Smooth muscle cell (in vitro differentiated cells): Measurements from ENCODE around the gene HIF3A. TPM values are rescaled to one million over a fixed set of nuclear protein-coding genes. Genes with fewer than 3 reads are reported as not detected.

Experiments
- DNase-seq: peaks from one replicate; lab custom pipeline; 2025; ENCODE audit not compliant: unreplicated experiment; lab: John Stamatoyannopoulos, UW
- H2AFZ ChIP-seq: fragments of 200-600 bp; sonication (generic); 2 replicates; pipeline ENCODE4 v1.6.0; 2016; ENCODE audit warnings: antibody characterized with exemption, low read depth, mild to moderate bottlenecking
- H3F3A ChIP-seq: fragments of 200-600 bp; sonication (generic); 2 replicates; pipeline ENCODE4 v1.6.0; 2017; ENCODE audit warnings: antibody characterized with exemption, low read depth
- H3K27ac ChIP-seq: fragments of 200-600 bp; sonication (generic); 2 replicates; pipeline ENCODE4 v1.5.1; 2016; ENCODE audit warnings: low read depth, mild to moderate bottlenecking
- H3K27me3 ChIP-seq: fragments of 200-600 bp; sonication (generic); 2 replicates; pipeline ENCODE4 v1.6.1; 2016; ENCODE audit warnings: low read depth, mild to moderate bottlenecking
- H3K36me3 ChIP-seq: fragments of 200-600 bp; sonication (generic); 2 replicates; pipeline ENCODE4 v1.5.1; 2016; ENCODE audit warnings: low read depth
- H3K4me1 ChIP-seq: fragments of 200-600 bp; sonication (generic); 2 replicates; pipeline ENCODE4 v1.5.1; 2016; ENCODE audit warnings: low read depth
- H3K4me2 ChIP-seq: fragments of 200-600 bp; sonication (generic); 2 replicates; pipeline ENCODE4 v1.6.0; 2016; ENCODE audit warnings: mild to moderate bottlenecking
- H3K4me3 ChIP-seq: fragments of 200-600 bp; sonication (generic); 2 replicates; pipeline ENCODE4 v1.5.1; 2016; ENCODE audit warnings: mild to moderate bottlenecking
- H3K79me2 ChIP-seq: fragments of 200-600 bp; sonication (generic); 2 replicates; pipeline ENCODE4 v1.6.0; 2016; ENCODE audit warnings: low read depth, mild to moderate bottlenecking
- H3K9ac ChIP-seq: fragments of 200-600 bp; sonication (generic); 2 replicates; pipeline ENCODE4 v1.6.0; 2016; ENCODE audit warnings: low read depth
- H3K9me3 ChIP-seq: fragments of 200-600 bp; sonication (generic); replicated peaks from 2 replicates; pipeline ENCODE4 v1.5.1; 2016; ENCODE audit warnings: low read depth
- H4K20me1 ChIP-seq: fragments of 200-600 bp; sonication (generic); 2 replicates; pipeline ENCODE4 v1.6.0; 2016; ENCODE audit warnings: low read depth
- CTCF ChIP-seq: fragments of 200-600 bp; sonication (generic); IDR thresholded peaks from 2 replicates; pipeline ENCODE4 v1.5.1; 2017; ENCODE audit warnings: borderline replicate concordance, mild to moderate bottlenecking, antibody characterized with exemption; ENCODE audit not compliant: insufficient read depth, poor library complexity, severe bottlenecking
- WGBS: methylation state at CpG from one replicate; pipeline ENCODE4 v1.1.7; 2016; ENCODE audit warnings: low lambda C conversion rate; 5-methylcytosine and 5-hydroxymethylcytosine counted together
- polyA plus RNA-seq: library from polyadenylated mRNA; unstranded; fragments of >200 nt; fragmentation: Nextera tagmentation; extraction: Ambion mirVana; gene quantifications from 2 replicates; pipeline ENCODE4 v1.2.1, GENCODE V29; 2016
- total RNA-seq: library from RNA; depleted of rRNA; stranded (reverse); fragments of >200 nt; gene quantifications from 2 replicates; pipeline ENCODE4 v1.2.3, GENCODE V29; 2014

HIF3A gene
- total and polyA plus RNA-seq, 2 experiments from 2014 or later, result 4.9 to 16.2 TPM

- peaks cover 31% of the 10 kb centered on the region for H3K36me3 ChIP-seq
- H3K4me1 ChIP-seq, result no peaks in the 10 kb centered on the region
- no peak overlapping the region for H3K4me3 ChIP-seq
- H3K79me2 ChIP-seq, result no peaks in the 10 kb centered on the region
- no peaks in the 10 kb centered on the region for H3K27me3 ChIP-seq
- H3K9me3 ChIP-seq, result peaks cover 24% of the 10 kb centered on the region
- 95% methylated on average over 4 of the region's 4 CpGs for WGBS
- no peak overlapping the region for H3K9ac ChIP-seq
- no peak for TF ChIP-seq CTCF
- no peak for DNase-seq
- no peak overlapping the region for H2AFZ ChIP-seq
- no peak overlapping the region for H3K27ac ChIP-seq
- H3K4me2 ChIP-seq, result no peak overlapping the region
- no peaks in the 10 kb centered on the region for H4K20me1 ChIP-seq
- no peaks in the 10 kb centered on the region for H3F3A ChIP-seq
These were observed 29.8 kb downstream of the HIF3A start for GRCh38 chr19:46326608-46327007.

- Histone ChIP-seq H3K27me3 (no peaks in the 10 kb centered on the region), H3K4me1 (no peaks in the 10 kb centered on the region), H3K4me3 (no peak overlapping the region), H3K9me3 (peaks cover 24% of the 10 kb centered on the region), H4K20me1 (no peaks in the 10 kb centered on the region), H3F3A (no peaks in the 10 kb centered on the region), H3K27ac (peak overlapping the region; percentile 19), H3K4me2 (no peak overlapping the region), H2AFZ (no peak overlapping the region), H3K36me3 (peaks cover 31% of the 10 kb centered on the region), H3K9ac (no peak overlapping the region), H3K79me2 (no peaks in the 10 kb centered on the region)
- no peak for DNase-seq
- TF ChIP-seq CTCF, result no peak
- WGBS, result 97% methylated on average over 2 of the region's 2 CpGs
These were observed 31.2 kb downstream of the HIF3A start for GRCh38 chr19:46328079-46328478.

GRCh38 chr19:46330319-46330918 lies 33.6 kb downstream of the HIF3A start:
- no peak overlapping the region for H3K4me3 ChIP-seq
- no peak overlapping the region for H3K27ac ChIP-seq
- no peaks in the 10 kb centered on the region for H3F3A ChIP-seq
- H3K79me2 ChIP-seq, result no peaks in the 10 kb centered on the region
- H3K36me3 ChIP-seq, result peaks cover 30% of the 10 kb centered on the region
- H3K4me2 ChIP-seq, result no peak overlapping the region
- H3K9me3 ChIP-seq, result peaks cover 24% of the 10 kb centered on the region
- no peaks in the 10 kb centered on the region for H3K27me3 ChIP-seq
- H4K20me1 ChIP-seq, result no peaks in the 10 kb centered on the region
- no peak overlapping the region for H2AFZ ChIP-seq
- H3K4me1 ChIP-seq, result no peaks in the 10 kb centered on the region
- 98% methylated on average over 2 of the region's 2 CpGs for WGBS
- H3K9ac ChIP-seq, result no peak overlapping the region
- DNase-seq, result no peak
- no peak for TF ChIP-seq CTCF

GRCh38 chr19:46337487-46337886 lies 40.6 kb downstream of the HIF3A start:
- H3K27me3 ChIP-seq, result no peaks in the 10 kb centered on the region
- whole genome bisulfite sequencing, result 100% methylated on average over 1 of the region's 1 CpG
- H3F3A ChIP-seq, result no peaks in the 10 kb centered on the region
- H3K4me3 ChIP-seq, result no peak overlapping the region
- H2AFZ ChIP-seq, result no peak overlapping the region
- H3K4me1 ChIP-seq, result no peaks in the 10 kb centered on the region
- H3K9ac ChIP-seq, result no peak overlapping the region
- no peaks in the 10 kb centered on the region for H3K36me3 ChIP-seq
- TF ChIP-seq CTCF, result no peak
- H3K4me2 ChIP-seq, result no peak overlapping the region
- no peaks in the 10 kb centered on the region for H3K9me3 ChIP-seq
- no peak overlapping the region for H3K27ac ChIP-seq
- H3K79me2 ChIP-seq, result no peaks in the 10 kb centered on the region
- DNase-seq, result no peak
- no peaks in the 10 kb centered on the region for H4K20me1 ChIP-seq
